Skeletal muscle satellite cell (primary cell): ENCODE data around the gene GPANK1.

Experiments
- H3K27me3 ChIP-seq: 2 replicates; pipeline ENCODE4 v1.7.0; 2013; ENCODE audit warnings: low read length; ENCODE audit not compliant: control insufficient read depth, insufficient read depth
- H3K36me3 ChIP-seq: 2 replicates; pipeline ENCODE4 v1.7.0; 2013; ENCODE audit warnings: mild to moderate bottlenecking, control low read depth, low read length; ENCODE audit not compliant: insufficient read depth
- H3K4me1 ChIP-seq: 2 replicates; pipeline ENCODE4 v1.7.0; 2013; ENCODE audit warnings: low read length; ENCODE audit not compliant: control insufficient read depth, insufficient read depth
- H3K4me2 ChIP-seq: 2 replicates; pipeline ENCODE4 v1.7.0; 2013; ENCODE audit warnings: mild to moderate bottlenecking, low read length
- H3K4me3 ChIP-seq: 2 replicates; pipeline ENCODE4 v1.7.0; 2013; ENCODE audit warnings: low read length
- H3K9ac ChIP-seq: 2 replicates; pipeline ENCODE4 v1.7.0; 2013; ENCODE audit warnings: mild to moderate bottlenecking, low read depth, low read length, moderate library complexity
- H3K9me3 ChIP-seq: replicated peaks from 2 replicates; pipeline ENCODE4 v1.7.0; 2013; ENCODE audit warnings: mild to moderate bottlenecking, control low read depth, low read length

Gene GPANK1

DNA sequence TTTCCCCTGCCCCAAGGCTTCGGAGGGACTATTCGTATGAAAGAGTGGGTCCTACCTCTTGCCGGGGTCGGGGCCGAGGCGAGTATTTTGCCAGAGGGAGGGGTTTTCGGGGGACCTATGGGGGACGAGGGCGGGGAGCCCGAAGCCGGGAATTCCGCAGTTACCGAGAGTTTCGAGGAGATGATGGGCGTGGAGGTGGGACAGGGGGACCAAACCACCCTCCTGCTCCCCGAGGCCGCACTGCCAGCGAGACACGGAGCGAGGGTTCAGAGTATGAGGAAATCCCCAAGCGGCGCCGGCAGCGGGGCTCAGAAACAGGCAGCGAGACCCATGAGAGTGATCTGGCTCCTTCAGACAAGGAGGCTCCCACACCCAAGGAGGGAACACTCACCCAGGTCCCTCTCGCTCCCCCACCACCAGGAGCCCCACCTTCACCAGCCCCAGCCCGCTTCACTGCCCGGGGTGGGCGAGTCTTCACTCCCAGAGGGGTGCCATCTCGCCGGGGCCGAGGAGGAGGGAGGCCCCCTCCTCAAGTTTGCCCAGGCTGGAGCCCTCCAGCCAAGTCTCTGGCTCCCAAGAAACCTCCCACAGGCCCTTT is 33.0 kb downstream of the GPANK1 start:
- Histone ChIP-seq H3K9ac (no peak overlapping the region), H3K4me2 (no peak overlapping the region), H3K36me3 (peaks cover 96% of the 10 kb centered on the region)

DNA sequence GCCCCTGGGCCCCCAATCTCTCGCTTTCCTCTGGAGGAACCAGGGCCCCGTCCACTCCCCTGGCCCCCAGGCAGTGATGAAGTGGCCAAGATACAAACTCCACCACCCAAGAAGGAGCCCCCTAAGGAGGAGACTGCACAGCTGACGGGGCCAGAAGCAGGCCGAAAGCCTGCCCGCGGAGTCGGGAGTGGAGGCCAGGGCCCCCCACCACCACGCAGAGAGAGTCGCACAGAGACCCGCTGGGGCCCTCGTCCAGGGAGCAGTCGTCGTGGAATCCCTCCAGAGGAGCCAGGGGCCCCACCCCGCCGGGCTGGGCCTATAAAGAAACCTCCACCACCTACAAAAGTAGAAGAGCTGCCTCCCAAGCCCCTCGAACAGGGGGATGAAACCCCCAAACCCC is 33.6 kb downstream of the GPANK1 start:
- H3K9ac ChIP-seq, result no peak overlapping the region
- H3K4me3 ChIP-seq, result no peak overlapping the region
- no peak overlapping the region for H3K4me2 ChIP-seq
- no peaks in the 10 kb centered on the region for H3K9me3 ChIP-seq
- no peaks in the 10 kb centered on the region for H3K27me3 ChIP-seq
- H3K36me3 ChIP-seq, result peaks cover 96% of the 10 kb centered on the region
- no peaks in the 10 kb centered on the region for H3K4me1 ChIP-seq

More for the DNA sequence above, 33.0 kb downstream of the GPANK1 start:
- no peaks in the 10 kb centered on the region for H3K4me1 ChIP-seq
- H3K27me3 ChIP-seq, result no peaks in the 10 kb centered on the region
- H3K4me3 ChIP-seq, result no peak overlapping the region
- H3K9me3 ChIP-seq, result no peaks in the 10 kb centered on the region

DNA sequence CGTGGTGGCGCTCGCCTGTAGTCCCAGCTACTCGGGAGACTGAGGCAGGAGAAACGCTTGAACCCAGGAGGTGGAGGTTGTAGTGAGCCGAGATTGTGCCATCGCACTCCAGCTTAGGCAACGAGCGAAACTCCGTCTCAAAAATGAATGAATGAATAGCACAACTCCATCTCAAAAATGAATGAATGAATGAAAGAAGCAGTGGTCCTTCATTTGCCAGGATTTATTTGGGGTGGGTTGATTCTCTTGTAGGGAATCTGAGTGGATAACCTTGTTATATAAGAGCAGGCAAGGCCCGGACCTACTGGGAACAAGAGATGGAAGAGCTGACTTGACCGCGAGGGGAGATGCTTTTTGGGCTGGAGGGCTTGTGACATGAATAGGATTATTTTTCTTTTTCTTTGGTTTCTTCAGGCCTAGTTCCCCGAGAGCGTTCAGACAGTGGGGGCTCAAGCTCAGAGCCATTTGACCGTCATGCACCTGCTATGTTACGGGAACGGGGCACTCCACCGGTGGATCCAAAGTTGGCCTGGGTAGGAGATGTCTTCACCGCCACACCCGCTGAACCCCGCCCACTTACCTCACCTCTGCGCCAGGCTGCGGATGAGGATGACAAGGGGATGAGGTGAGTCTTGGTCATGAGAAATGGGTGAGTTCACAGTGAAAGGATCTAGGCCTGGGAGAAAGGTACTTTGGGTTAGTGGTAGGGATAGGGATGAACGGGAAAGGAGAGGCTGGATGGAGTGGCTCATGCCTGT is 34.4 kb downstream of the GPANK1 start:
- H3K36me3 ChIP-seq, result peaks cover 96% of the 10 kb centered on the region
- H3K4me1 ChIP-seq, result no peaks in the 10 kb centered on the region
- H3K27me3 ChIP-seq, result no peaks in the 10 kb centered on the region
- H3K9me3 ChIP-seq, result no peaks in the 10 kb centered on the region
- H3K4me2 ChIP-seq, result no peak overlapping the region
- no peak overlapping the region for H3K4me3 ChIP-seq
- H3K9ac ChIP-seq, result no peak overlapping the region

GRCh38 chr6:31629014-31629413 is 35.8 kb downstream of the GPANK1 start:
- Histone ChIP-seq H3K27me3 (no peaks in the 10 kb centered on the region), H3K36me3 (peaks cover 95% of the 10 kb centered on the region), H3K9me3 (no peaks in the 10 kb centered on the region), H3K4me1 (no peaks in the 10 kb centered on the region), H3K4me2 (no peak overlapping the region), H3K4me3 (no peak overlapping the region), H3K9ac (no peak overlapping the region)

DNA sequence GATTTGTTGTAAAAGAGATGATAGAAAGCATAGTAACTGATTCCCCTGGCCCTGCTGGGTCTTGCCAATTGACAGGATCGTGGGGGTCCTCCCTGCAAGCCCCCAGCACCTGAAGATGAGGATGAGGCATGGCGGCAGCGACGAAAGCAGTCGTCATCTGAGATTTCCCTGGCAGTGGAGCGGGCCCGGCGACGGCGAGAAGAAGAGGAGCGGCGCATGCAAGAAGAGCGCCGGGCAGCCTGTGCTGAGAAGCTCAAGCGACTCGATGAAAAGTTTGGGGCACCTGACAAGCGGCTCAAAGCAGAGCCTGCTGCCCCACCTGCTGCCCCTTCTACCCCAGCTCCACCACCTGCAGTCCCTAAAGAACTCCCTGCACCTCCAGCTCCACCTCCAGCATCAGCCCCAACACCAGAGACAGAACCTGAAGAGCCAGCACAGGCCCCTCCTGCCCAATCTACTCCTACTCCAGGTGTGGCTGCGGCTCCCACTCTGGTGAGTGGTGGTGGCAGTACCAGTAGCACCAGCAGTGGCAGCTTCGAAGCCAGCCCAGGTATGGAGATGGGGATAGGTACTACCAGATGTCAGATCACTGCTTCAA is 37.0 kb downstream of the GPANK1 start:
- Histone ChIP-seq H3K4me3 (no peak overlapping the region), H3K27me3 (no peaks in the 10 kb centered on the region), H3K36me3 (peaks cover 95% of the 10 kb centered on the region), H3K9ac (no peak overlapping the region), H3K9me3 (no peaks in the 10 kb centered on the region), H3K4me1 (peaks cover 3% of the 10 kb centered on the region), H3K4me2 (no peak overlapping the region)

GRCh38 chr6:31626952-31627351 is 37.8 kb downstream of the GPANK1 start:
- no peaks in the 10 kb centered on the region for H3K27me3 ChIP-seq
- peaks cover 12% of the 10 kb centered on the region for H3K4me1 ChIP-seq
- H3K4me2 ChIP-seq, result no peak overlapping the region
- no peak overlapping the region for H3K9ac ChIP-seq
- H3K36me3 ChIP-seq, result peaks cover 93% of the 10 kb centered on the region
- no peak overlapping the region for H3K4me3 ChIP-seq
- no peaks in the 10 kb centered on the region for H3K9me3 ChIP-seq

DNA sequence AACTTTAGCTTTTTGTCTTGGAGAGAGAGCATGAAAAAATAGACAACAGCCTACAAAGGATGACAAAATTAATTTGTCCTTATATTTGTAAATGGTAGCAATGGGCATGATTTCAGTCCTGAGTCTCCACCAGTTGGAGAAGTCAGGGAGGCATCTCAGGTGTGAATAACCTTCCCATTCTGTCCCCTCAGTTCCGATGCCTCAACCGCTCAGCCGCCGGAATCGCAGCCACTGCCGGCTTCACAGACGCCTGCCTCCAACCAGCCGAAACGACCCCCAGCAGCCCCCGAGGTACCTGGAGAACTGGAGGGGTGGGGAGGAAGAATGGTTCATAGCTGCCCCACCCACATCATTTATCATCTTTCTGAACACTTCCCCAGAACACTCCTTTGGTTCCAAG is 40.7 kb downstream of the GPANK1 start:
- H3K4me2 ChIP-seq, result no peak overlapping the region
- H3K9ac ChIP-seq, result no peak overlapping the region
- H3K4me1 ChIP-seq, result peaks cover 15% of the 10 kb centered on the region
- no peak overlapping the region for H3K4me3 ChIP-seq
- peaks cover 70% of the 10 kb centered on the region for H3K36me3 ChIP-seq
- H3K9me3 ChIP-seq, result no peaks in the 10 kb centered on the region
- no peaks in the 10 kb centered on the region for H3K27me3 ChIP-seq

- H3K36me3 ChIP-seq, result peaks cover 58% of the 10 kb centered on the region
- H3K9ac ChIP-seq, result peak overlapping the region; percentile 100
- H3K27me3 ChIP-seq, result no peaks in the 10 kb centered on the region
- peaks cover 15% of the 10 kb centered on the region for H3K4me1 ChIP-seq
- no peaks in the 10 kb centered on the region for H3K9me3 ChIP-seq
- peak overlapping the region; percentile 95 for H3K4me2 ChIP-seq
- peak overlapping the region; percentile 100 for H3K4me3 ChIP-seq
Measured at GRCh38 chr6:31622684-31623091, 42.1 kb downstream of the GPANK1 start.

DNA sequence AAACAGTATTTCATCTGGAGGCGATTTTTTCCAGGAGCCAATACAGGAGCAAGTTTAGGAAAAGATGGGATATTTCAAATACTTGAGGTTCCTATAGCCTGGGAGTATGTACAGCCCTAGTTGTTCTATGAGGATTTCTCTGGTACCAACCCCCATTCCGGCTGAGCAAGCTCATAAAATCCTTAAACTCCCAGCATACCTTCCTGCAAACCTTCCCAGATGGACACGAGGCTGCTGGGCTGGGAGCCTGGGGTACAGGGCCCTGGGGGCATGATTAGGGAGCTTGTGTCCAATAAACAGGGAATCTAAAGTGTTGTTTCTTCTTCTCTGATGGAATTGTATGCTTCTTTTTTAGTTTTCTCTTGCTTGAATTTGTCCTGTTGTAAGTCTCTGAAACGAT is 42.8 kb downstream of the GPANK1 start:
- Histone ChIP-seq H3K9ac (peak overlapping the region; percentile 100), H3K36me3 (peaks cover 51% of the 10 kb centered on the region), H3K4me3 (peak overlapping the region; percentile 100), H3K27me3 (no peaks in the 10 kb centered on the region), H3K4me2 (peak overlapping the region; percentile 95), H3K9me3 (no peaks in the 10 kb centered on the region), H3K4me1 (peaks cover 15% of the 10 kb centered on the region)

GRCh38 chr6:31621320-31621939 is 43.4 kb downstream of the GPANK1 start:
- peaks cover 45% of the 10 kb centered on the region for H3K36me3 ChIP-seq
- H3K9me3 ChIP-seq, result no peaks in the 10 kb centered on the region
- H3K4me1 ChIP-seq, result peaks cover 15% of the 10 kb centered on the region
- no peaks in the 10 kb centered on the region for H3K27me3 ChIP-seq
- peak overlapping the region; percentile 100 for H3K9ac ChIP-seq
- peak overlapping the region; percentile 95 for H3K4me2 ChIP-seq
- peak overlapping the region; percentile 100 for H3K4me3 ChIP-seq

DNA sequence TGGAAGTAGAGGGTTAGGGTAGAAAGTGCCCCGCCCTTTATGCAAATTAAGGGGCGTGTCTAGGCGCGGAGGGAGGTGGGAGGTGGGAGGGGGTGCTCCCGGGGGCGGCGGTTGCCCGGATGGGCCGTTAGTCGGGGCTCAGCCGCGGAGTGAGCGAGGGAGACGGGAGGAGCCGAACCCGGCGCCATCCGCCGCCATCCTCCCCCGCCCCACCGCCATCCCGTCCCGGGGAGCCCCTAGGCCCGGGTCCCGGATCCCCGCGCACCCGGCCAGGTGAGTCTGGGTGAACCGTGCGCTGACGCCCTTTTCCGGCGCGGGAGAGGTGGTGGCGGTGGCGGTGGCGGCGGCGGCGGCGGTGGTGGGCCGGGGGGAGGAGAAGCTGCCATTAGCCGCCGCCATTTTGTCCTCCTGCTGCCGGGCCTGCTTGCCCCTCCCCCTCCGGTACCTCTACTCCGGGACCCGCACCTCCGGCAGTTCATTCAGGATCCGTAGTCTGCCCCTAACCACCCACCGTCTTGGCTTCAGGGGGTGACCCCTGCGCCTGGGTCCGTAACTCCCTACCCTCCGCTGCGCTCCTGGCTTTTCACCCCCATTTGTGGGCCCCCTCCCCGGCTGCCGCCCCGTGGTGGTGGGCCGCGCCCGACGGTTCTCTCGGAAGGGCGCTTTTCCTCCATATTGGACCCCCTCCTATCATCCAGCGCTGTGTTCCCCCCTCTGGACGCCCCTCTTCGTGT is 44.0 kb downstream of the GPANK1 start, which contains the start of gene PRRC2A:
PRRC2A (plus strand) TSS at position 130 of the 734 bp plus-strand sequence. CDS start 2,075 bp downstream, outside the sequence.
- Histone ChIP-seq H3K36me3 (peaks cover 38% of the 10 kb centered on the region), H3K27me3 (no peaks in the 10 kb centered on the region), H3K4me3 (peak within 1 kb of the TSS; percentile 100), H3K9me3 (no peaks in the 10 kb centered on the region), H3K4me1 (peaks cover 15% of the 10 kb centered on the region), H3K9ac (peak within 1 kb of the TSS; percentile 100), H3K4me2 (peak within 1 kb of the TSS; percentile 95)
